Measurements from ENCODE around the gene AKT3. TPM values are rescaled to one million over a fixed set of nuclear protein-coding genes. Genes with fewer than 3 reads are reported as not detected.
"Not testable (repeated sequence)": the region's sequence is repeated elsewhere in the genome, so short reads cannot be mapped to it uniquely, and the experiment has no call there.

AKT3 gene
- polyA plus RNA-seq, 1 experiment = 34.9 TPM

- Histone ChIP-seq H3K9me3 (ENCODE audit: control insufficient read depth, insufficient read depth, low read length) (no peaks in the 10 kb centered on the region), H3K27ac (ENCODE audit: low read depth, low read length) (no peak overlapping the region), H3K27me3 (ENCODE audit: control insufficient read depth, insufficient read depth, low read length) (no peaks in the 10 kb centered on the region), H3K4me3 (ENCODE audit: low read depth, low read length) (no peak overlapping the region)
- POLR2A ChIA-PET = no interaction called here
- no peak for DNase-seq (ENCODE audit: low read depth, low spot score)
- no peak for TF ChIP-seq CTCF (IDR thresholded peaks at IDR 0.05; ENCODE audit: low read depth, low read length)
- CTCF ChIA-PET = no interaction called here
Observed at GRCh38 chr1:243658594-243659105, 191.4 kb downstream of the AKT3 start.

GRCh38 chr1:243657793-243658192 lies 192.2 kb downstream of the AKT3 start:
- ChIA-PET CTCF (no interaction called here), POLR2A (no interaction called here)
- no peaks in the 10 kb centered on the region for H3K27me3 ChIP-seq (ENCODE audit: control insufficient read depth, insufficient read depth, low read length)
- no peak overlapping the region for H3K4me3 ChIP-seq (ENCODE audit: low read depth, low read length)
- no peak overlapping the region for H3K27ac ChIP-seq (ENCODE audit: low read depth, low read length)
- no peaks in the 10 kb centered on the region for H3K9me3 ChIP-seq (ENCODE audit: control insufficient read depth, insufficient read depth, low read length)
- DNase-seq (ENCODE audit: low read depth, low spot score) = no peak
- TF ChIP-seq CTCF (IDR thresholded peaks at IDR 0.05; ENCODE audit: low read depth, low read length) = no peak

- H3K27ac ChIP-seq (ENCODE audit: low read depth, low read length); POLR2A ChIA-PET; H3K9me3 ChIP-seq (ENCODE audit: control insufficient read depth, insufficient read depth, low read length); H3K4me3 ChIP-seq (ENCODE audit: low read depth, low read length); DNase-seq (ENCODE audit: low read depth, low spot score); H3K27me3 ChIP-seq (ENCODE audit: control insufficient read depth, insufficient read depth, low read length): not testable (repeated sequence)
- CTCF ChIA-PET = interaction anchor here (1.0 kb wide), 1 partner anchor 158 kb away, joined by 6 read pairs; no protein-coding TSS in a partner anchor
Observed at GRCh38 chr1:243649530-243649929, 200.5 kb downstream of the AKT3 start.

GRCh38 chr1:243646841-243647240 lies 203.2 kb downstream of the AKT3 start:
- ChIA-PET POLR2A (no interaction called here), CTCF (no interaction called here)
- no peaks in the 10 kb centered on the region for H3K9me3 ChIP-seq (ENCODE audit: control insufficient read depth, insufficient read depth, low read length)

GRCh38 chr1:243645281-243645680 lies 204.8 kb downstream of the AKT3 start:
- TF ChIP-seq CTCF (IDR thresholded peaks at IDR 0.05; ENCODE audit: low read depth, low read length) = no peak
- H3K9me3 ChIP-seq (ENCODE audit: control insufficient read depth, insufficient read depth, low read length) = no peaks in the 10 kb centered on the region
- no peaks in the 10 kb centered on the region for H3K27me3 ChIP-seq (ENCODE audit: control insufficient read depth, insufficient read depth, low read length)
- ChIA-PET CTCF (no interaction called here), POLR2A (no interaction called here)
- H3K4me3 ChIP-seq (ENCODE audit: low read depth, low read length) = no peak overlapping the region
- no peak overlapping the region for H3K27ac ChIP-seq (ENCODE audit: low read depth, low read length)
- DNase-seq (ENCODE audit: low read depth, low spot score) = no peak

More at GRCh38 chr1:243646841-243647240, 203.2 kb downstream of the AKT3 start:
- Histone ChIP-seq H3K27me3 (ENCODE audit: control insufficient read depth, insufficient read depth, low read length) (no peaks in the 10 kb centered on the region), H3K27ac (ENCODE audit: low read depth, low read length) (no peak overlapping the region), H3K4me3 (ENCODE audit: low read depth, low read length) (no peak overlapping the region)
- no peak for DNase-seq (ENCODE audit: low read depth, low spot score)
- no peak for TF ChIP-seq CTCF (IDR thresholded peaks at IDR 0.05; ENCODE audit: low read depth, low read length)

GRCh38 chr1:243642936-243643335 lies 207.1 kb downstream of the AKT3 start:
- H3K4me3 ChIP-seq (ENCODE audit: low read depth, low read length) = no peak overlapping the region
- H3K27ac ChIP-seq (ENCODE audit: low read depth, low read length) = no peak overlapping the region
- no peak for DNase-seq (ENCODE audit: low read depth, low spot score)
- no peak for TF ChIP-seq CTCF (IDR thresholded peaks at IDR 0.05; ENCODE audit: low read depth, low read length)
- CTCF ChIA-PET = no interaction called here
- no peaks in the 10 kb centered on the region; the same call in 1 of the 2 replicates for H3K9me3 ChIP-seq (ENCODE audit: control insufficient read depth, insufficient read depth, low read length)
- POLR2A ChIA-PET = no interaction called here
- H3K27me3 ChIP-seq (ENCODE audit: control insufficient read depth, insufficient read depth, low read length) = no peaks in the 10 kb centered on the region
